Right atrium auricular region (tissue), 2 donors: Measurements from ENCODE around the gene GMEB2. TPM values are rescaled to one million over a fixed set of nuclear protein-coding genes. Genes with fewer than 3 reads are reported as not detected.

Experiments used
- DNase-seq: peaks from one replicate; pipeline ENCODE4 v3.0.0-alpha.2; 2019; ENCODE audit warnings: low spot score
- H3K27ac ChIP-seq, 2 donors: fragments of 200-600 bp; sonication (generic); 1 replicate in 1 of 2; 2 replicates in 1 of 2; pipeline ENCODE4 v1.5.1; 2016 to 2019
- H3K27me3 ChIP-seq, 2 donors: fragments of 200-600 bp; sonication (generic); one replicate each; pipeline versions ENCODE4 v1.5.1 to v1.6.0; 2017 to 2019
- H3K36me3 ChIP-seq: fragments of 200-600 bp; sonication (generic); one replicate; pipeline ENCODE4 v1.5.1; 2016
- H3K4me1 ChIP-seq, 2 donors: fragments of 200-600 bp; sonication (generic); one replicate each; pipeline versions ENCODE4 v1.5.1 to v1.6.0; 2017 to 2019
- H3K4me3 ChIP-seq, 2 donors: fragments of 200-600 bp; sonication (generic); 1 replicate in 1 of 2; 2 replicates in 1 of 2; pipeline ENCODE4 v1.5.1; 2017 to 2019; ENCODE audit warnings: mild to moderate bottlenecking in 1 of 2, moderate library complexity in 1 of 2
- H3K9me3 ChIP-seq, 2 donors: fragments of 200-600 bp; sonication (generic); one replicate each; pipeline ENCODE4 v1.5.1; 2019
- total RNA-seq, 2 donors: library from RNA; depleted of rRNA; stranded (reverse); fragments of >200 nt; gene quantifications; one replicate each; pipeline ENCODE4 v1.1.0, GENCODE V29; 2016
- TF ChIP-seq, protein P1 (sequence below), 2 donors: fragments of 200-600 bp; sonication (generic); IDR thresholded peaks; one replicate each; pipeline ENCODE4 v1.5.1; 2019; ENCODE audit warnings: antibody characterized with exemption in 2 of 2

The GMEB2 gene
- total RNA-seq, 2 donors from 2014 or later, result 5.8 to 9.4 TPM

DNA sequence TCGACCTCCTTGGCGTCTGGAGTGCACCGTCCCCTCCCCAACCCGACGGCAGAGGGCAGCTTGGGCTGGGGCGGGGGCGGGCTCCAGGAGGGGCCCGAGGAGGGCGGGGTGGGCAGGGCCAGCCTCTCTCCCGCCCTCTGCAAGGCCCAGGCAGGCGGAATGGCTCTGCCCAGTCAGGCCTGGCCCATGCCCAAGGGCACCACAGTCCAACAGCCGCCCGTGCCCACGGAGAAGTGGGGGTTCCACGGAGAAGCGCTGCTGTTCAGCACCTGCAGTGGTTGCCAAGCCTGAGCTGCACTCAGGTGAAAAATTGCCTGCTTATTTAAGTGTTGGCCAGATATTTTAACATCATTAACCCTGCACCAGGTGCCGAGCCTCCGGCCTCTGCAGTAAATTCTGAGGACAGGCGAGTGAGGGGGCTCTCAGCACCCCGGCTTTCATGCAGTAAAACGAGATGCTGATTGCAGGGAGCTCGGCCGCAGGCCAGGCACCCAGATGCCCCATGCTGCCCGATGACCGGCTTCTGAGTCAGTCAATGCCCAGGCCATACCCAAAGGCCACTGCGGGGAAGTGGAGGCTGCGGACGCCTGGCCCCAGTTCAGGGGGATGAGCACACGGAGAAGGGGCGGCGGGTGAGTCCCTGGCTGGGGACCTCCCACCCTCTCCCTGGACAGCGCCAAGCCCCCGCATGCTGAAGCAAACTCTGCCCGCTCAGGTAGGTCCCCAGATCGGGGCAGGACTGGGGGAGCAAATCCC is 79.0 kb downstream of the GMEB2 start, which contains the start of gene SRMS:
Gene SRMS (minus strand): TSS at position 25 of the 756 bp plus-strand sequence. CDS start 286 bp downstream, outside the sequence.
- H3K4me1 ChIP-seq, result peaks cover 0 to 1% of the 10 kb centered on the region in 2 donors
- H3K4me3 ChIP-seq, result no peak within 1 kb of the TSS
- no peaks in the 10 kb centered on the region for H3K9me3 ChIP-seq
- no peak for DNase-seq
- H3K27me3 ChIP-seq, result no peaks in the 10 kb centered on the region
- H3K36me3 ChIP-seq, result no peaks in the 10 kb centered on the region
- TF ChIP-seq, protein P1, sequence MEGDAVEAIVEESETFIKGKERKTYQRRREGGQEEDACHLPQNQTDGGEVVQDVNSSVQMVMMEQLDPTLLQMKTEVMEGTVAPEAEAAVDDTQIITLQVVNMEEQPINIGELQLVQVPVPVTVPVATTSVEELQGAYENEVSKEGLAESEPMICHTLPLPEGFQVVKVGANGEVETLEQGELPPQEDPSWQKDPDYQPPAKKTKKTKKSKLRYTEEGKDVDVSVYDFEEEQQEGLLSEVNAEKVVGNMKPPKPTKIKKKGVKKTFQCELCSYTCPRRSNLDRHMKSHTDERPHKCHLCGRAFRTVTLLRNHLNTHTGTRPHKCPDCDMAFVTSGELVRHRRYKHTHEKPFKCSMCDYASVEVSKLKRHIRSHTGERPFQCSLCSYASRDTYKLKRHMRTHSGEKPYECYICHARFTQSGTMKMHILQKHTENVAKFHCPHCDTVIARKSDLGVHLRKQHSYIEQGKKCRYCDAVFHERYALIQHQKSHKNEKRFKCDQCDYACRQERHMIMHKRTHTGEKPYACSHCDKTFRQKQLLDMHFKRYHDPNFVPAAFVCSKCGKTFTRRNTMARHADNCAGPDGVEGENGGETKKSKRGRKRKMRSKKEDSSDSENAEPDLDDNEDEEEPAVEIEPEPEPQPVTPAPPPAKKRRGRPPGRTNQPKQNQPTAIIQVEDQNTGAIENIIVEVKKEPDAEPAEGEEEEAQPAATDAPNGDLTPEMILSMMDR (IDR thresholded peaks at IDR 0.05), result no peak
- no peak within 1 kb of the TSS for H3K27ac ChIP-seq

DNA sequence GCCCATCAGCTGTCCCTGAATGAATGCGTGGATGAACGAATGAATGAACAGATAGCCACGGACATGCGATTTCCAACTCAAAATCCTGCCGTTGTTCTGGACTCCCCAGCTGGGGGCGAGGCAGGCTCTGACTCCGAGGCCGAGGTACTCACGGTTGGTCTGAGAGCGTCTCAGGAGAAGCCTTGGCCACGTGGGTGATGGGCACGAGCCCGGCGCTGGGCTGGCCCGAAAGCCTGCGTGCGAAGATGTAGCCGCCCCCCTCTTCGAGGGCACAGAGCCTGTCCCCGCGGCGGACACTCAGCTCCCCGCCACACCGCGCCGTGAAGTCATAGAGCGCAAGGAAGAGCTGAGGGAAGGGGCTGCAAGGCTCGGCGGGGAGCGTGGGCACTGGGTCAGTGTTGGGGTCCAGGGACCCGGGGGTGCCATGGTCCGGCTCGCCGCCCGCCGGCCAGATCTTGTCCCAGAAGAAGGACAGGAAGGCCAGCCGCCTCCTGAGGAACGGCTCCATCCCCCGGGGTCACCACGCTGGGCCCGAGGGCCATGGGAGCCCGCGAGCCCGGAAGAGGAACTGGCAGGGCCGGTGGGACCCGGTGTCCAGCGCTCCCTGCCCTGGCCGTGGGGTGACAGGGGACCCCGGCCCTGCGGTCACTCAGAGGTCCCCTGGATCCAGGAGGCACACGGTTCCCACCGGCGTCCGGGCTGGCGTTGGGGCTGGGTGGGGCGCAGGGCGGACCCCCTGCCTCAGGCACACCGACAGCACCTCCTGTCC is 79.8 kb downstream of the GMEB2 start:
- Histone ChIP-seq H3K9me3 (no peaks in the 10 kb centered on the region), H3K4me3 (no peak overlapping the region), H3K36me3 (no peaks in the 10 kb centered on the region), H3K27ac (no peak overlapping the region), H3K27me3 (no peaks in the 10 kb centered on the region), H3K4me1 (no peaks in the 10 kb centered on the region)
- no peak for DNase-seq
- TF ChIP-seq, protein P1 (IDR thresholded peaks at IDR 0.05), result no peak

DNA sequence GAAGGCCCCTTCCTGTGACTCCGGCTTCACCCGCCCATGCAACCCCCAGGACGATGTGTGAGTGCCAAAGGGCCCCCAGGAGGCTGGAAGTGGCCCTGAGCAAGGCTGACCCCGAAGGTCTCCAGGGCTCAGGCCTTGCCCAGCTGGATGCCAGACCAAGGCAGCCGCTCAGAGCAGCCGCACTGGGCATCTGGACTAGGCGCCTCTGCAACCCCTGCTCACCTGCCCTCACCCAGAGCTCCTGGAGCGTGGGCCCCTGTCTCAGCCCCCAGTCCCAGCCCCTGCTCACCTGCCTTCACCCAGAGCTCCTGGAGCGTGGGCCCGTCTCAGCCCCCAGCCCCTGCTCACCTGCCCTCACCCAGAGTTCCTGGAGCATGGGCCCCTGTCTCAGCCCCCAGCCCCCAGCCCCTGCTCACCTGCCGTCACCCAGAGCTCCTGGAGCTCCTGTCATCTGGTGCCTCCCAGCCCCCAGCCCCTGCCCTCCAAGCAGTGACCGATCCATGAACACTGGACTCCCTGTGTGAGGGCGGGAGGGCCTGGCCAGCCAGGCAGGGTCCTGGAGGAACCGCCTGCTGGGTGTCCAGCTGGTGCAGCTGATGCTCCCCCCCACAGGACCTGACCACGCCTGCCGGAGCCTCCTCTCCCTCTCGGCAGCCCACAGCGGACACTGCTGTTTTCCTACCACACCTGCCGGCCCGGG is 80.5 kb downstream of the GMEB2 start:
- no peaks in the 10 kb centered on the region for H3K9me3 ChIP-seq
- TF ChIP-seq, protein P1 (IDR thresholded peaks at IDR 0.05), result no peak
- H3K27ac ChIP-seq, result no peak overlapping the region
- H3K36me3 ChIP-seq, result no peaks in the 10 kb centered on the region
- no peaks in the 10 kb centered on the region for H3K4me1 ChIP-seq
- no peaks in the 10 kb centered on the region for H3K27me3 ChIP-seq
- H3K4me3 ChIP-seq, result no peak overlapping the region
- DNase-seq, result no peak

DNA sequence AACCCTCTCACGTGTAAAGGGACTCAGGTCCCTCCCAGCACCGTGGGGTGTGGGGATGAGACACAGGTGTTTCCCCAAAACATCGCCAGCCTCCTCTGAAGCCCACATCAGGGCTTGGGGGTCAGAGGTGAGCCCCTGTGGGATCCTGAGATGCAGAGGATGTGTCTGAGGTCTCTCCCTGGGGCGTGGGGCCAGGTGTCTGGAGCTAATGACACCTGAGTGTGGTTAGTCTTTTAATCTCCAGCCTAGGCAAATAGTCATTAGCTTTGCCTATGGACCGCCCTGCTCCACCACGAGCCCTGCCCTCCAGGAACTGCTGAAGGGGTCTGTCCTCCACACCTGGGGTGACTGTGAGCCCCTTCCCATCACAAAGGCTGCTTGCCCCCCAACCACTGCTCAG is 81.1 kb downstream of the GMEB2 start:
- TF ChIP-seq, protein P1 (IDR thresholded peaks at IDR 0.05), result no peak
- no peak for DNase-seq
- H3K27me3 ChIP-seq, result no peaks in the 10 kb centered on the region
- no peak overlapping the region for H3K4me3 ChIP-seq
- no peaks in the 10 kb centered on the region for H3K4me1 ChIP-seq
- no peaks in the 10 kb centered on the region for H3K36me3 ChIP-seq
- no peak overlapping the region for H3K27ac ChIP-seq
- no peaks in the 10 kb centered on the region for H3K9me3 ChIP-seq

DNA sequence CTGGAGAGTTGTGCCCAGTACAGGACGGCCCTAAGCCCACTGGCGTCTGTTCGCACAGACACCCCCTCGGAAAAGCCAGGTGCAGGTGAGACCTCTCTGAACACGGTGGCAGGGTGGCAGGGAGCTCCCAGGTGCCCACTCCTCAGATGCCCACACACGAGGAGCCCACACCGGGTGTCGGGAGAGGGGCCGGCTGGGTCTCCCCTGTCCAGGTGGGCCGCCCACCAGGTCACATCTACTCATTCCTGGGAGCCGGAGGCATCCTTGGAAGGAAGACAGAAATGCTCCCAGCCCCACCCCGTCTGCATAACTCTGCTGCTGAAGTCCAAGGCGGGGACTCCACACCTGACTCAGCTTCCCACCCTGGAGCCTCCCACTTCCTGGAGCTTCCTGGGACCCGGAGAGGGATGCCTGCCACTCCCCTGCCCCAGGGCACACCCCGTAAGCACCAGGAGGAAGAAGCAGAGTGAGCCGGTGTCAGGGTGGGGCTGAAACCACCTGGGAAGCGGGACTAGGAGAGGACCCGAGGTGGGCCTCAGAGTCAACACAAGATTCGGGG is 81.9 kb downstream of the GMEB2 start:
- Histone ChIP-seq H3K4me1 (no peaks in the 10 kb centered on the region), H3K27me3 (no peaks in the 10 kb centered on the region), H3K27ac (no peak overlapping the region), H3K4me3 (no peak overlapping the region), H3K9me3 (no peaks in the 10 kb centered on the region), H3K36me3 (no peaks in the 10 kb centered on the region)
- TF ChIP-seq, protein P1 (IDR thresholded peaks at IDR 0.05), result no peak
- DNase-seq, result no peak
